HEK293 (cell line): ENCODE data around the gene ZFHX2.

Experiments
- CTCF ChIA-PET: fragments of 350-600 bp; formaldehyde crosslinking; extraction: SDS; loops from one replicate; lab custom pipeline; 2021; ENCODE audit warnings: antibody characterized with exemption; lab: Yijun Ruan, JAX
- POLR2A ChIA-PET: fragments of 300-600 bp; formaldehyde crosslinking; extraction: SDS; loops from one replicate; lab custom pipeline; 2020; ENCODE audit warnings: antibody characterized with exemption, inconsistent platforms; lab: Yijun Ruan, JAX
- H3K27ac ChIP-seq: fragments of 200-500 bp; sonication (Bioruptor generic); 2 replicates; pipeline ENCODE4 v1.5.1; 2014; ENCODE audit warnings: low read depth, low read length, control low read depth, inconsistent platforms; ENCODE audit errors: extremely low read depth
- H3K36me3 ChIP-seq, 2 experiments: fragments of 200-500 bp in 1 of 2; sonication (Bioruptor generic) in 1 of 2; 1 replicate in 1 of 2; 2 replicates in 1 of 2; pipeline ENCODE4 v1.5.1; 2014 to 2017; ENCODE audit warnings: inconsistent platforms in 2 of 2, low read length in 2 of 2; ENCODE audit not compliant: control insufficient read depth in 2 of 2, insufficient read depth in 1 of 2
- H3K4me1 ChIP-seq: fragments of 200-500 bp; sonication (Bioruptor generic); 2 replicates; pipeline ENCODE4 v1.5.1; 2014; ENCODE audit warnings: mild to moderate bottlenecking, low read length, inconsistent platforms; ENCODE audit not compliant: control insufficient read depth, insufficient read depth
- H3K4me3 ChIP-seq: 2 replicates; pipeline ENCODE4 v1.5.1; 2011; ENCODE audit warnings: low read depth, mild to moderate bottlenecking, control low read depth, low read length, moderate library complexity
- H3K9me3 ChIP-seq: fragments of 200-500 bp; sonication (Bioruptor generic); 2 replicates; pipeline ENCODE4 v1.5.1; 2014; ENCODE audit warnings: low read depth, low read length, inconsistent platforms; ENCODE audit not compliant: control insufficient read depth, insufficient read depth
- EGR2 ChIP-seq: fragments of 450-650 bp; formaldehyde crosslinking; IDR thresholded peaks from 2 replicates; pipeline ENCODE4 v1.5.1; 2016; ENCODE audit warnings: low read depth, missing biosample characterization, missing genetic modification characterization
- GLI2 ChIP-seq: fragments of 450-650 bp; formaldehyde crosslinking; IDR thresholded peaks from 2 replicates; pipeline ENCODE4; 2017; ENCODE audit warnings: missing biosample characterization, missing genetic modification characterization, low read depth, borderline replicate concordance
- OSR2 ChIP-seq: fragments of 450-650 bp; formaldehyde crosslinking; IDR thresholded peaks from 2 replicates; pipeline ENCODE4 v1.5.1; 2016; ENCODE audit warnings: missing biosample characterization, missing genetic modification characterization
- PRDM2 ChIP-seq: fragments of 450-650 bp; formaldehyde crosslinking; IDR thresholded peaks from 2 replicates; pipeline ENCODE4 v1.5.1; 2016; ENCODE audit warnings: missing biosample characterization, missing genetic modification characterization, borderline replicate concordance
- WT1 ChIP-seq: fragments of 450-650 bp; formaldehyde crosslinking; IDR thresholded peaks from 2 replicates; pipeline ENCODE4 v1.5.1; 2016; ENCODE audit warnings: missing biosample characterization, missing genetic modification characterization
- ZBTB1 ChIP-seq: fragments of 450-650 bp; formaldehyde crosslinking; IDR thresholded peaks from 2 replicates; pipeline ENCODE4 v1.5.1; 2016; ENCODE audit warnings: missing biosample characterization, missing genetic modification characterization
- ZEB2 ChIP-seq: fragments of 450-650 bp; formaldehyde crosslinking; IDR thresholded peaks from 2 replicates; pipeline ENCODE4 v1.5.1; 2016; ENCODE audit warnings: missing biosample characterization, missing genetic modification characterization
- ZFP37 ChIP-seq: fragments of 450-650 bp; formaldehyde crosslinking; IDR thresholded peaks from 2 replicates; pipeline ENCODE4 v1.5.1; 2016; ENCODE audit warnings: missing biosample characterization, missing genetic modification characterization
- ZFP69B ChIP-seq: fragments of 450-650 bp; formaldehyde crosslinking; IDR thresholded peaks from 2 replicates; pipeline ENCODE4 v1.5.1; 2016; ENCODE audit warnings: missing biosample characterization, missing genetic modification characterization
- ZNF146 ChIP-seq: fragments of 450-650 bp; formaldehyde crosslinking; IDR thresholded peaks from 2 replicates; pipeline ENCODE4 v1.5.1; 2016; ENCODE audit warnings: missing biosample characterization, missing genetic modification characterization
- ZNF18 ChIP-seq: fragments of 450-650 bp; formaldehyde crosslinking; IDR thresholded peaks from 2 replicates; pipeline ENCODE4 v1.5.1; 2016; ENCODE audit warnings: missing biosample characterization, missing genetic modification characterization
- ZNF202 ChIP-seq: fragments of 450-650 bp; formaldehyde crosslinking; IDR thresholded peaks from 2 replicates; pipeline ENCODE4 v1.5.1; 2016; ENCODE audit warnings: missing biosample characterization, missing genetic modification characterization, borderline replicate concordance
- ZNF514 ChIP-seq: fragments of 450-650 bp; formaldehyde crosslinking; IDR thresholded peaks from 2 replicates; pipeline ENCODE4 v1.5.1; 2016; ENCODE audit warnings: missing biosample characterization, missing genetic modification characterization
- ZNF518A ChIP-seq: fragments of 450-650 bp; formaldehyde crosslinking; conservative IDR thresholded peaks from 2 replicates; pipeline ENCODE4 v1.5.1; 2016; ENCODE audit warnings: low read depth, missing biosample characterization, missing genetic modification characterization
- ZNF549 ChIP-seq: fragments of 450-650 bp; IDR thresholded peaks from 2 replicates; pipeline ENCODE4 v1.5.1; 2018; ENCODE audit warnings: missing biosample characterization, missing genetic modification characterization, mild to moderate bottlenecking, inconsistent platforms, moderate library complexity
- ZNF561 ChIP-seq: fragments of 450-650 bp; IDR thresholded peaks from 2 replicates; pipeline ENCODE4 v1.5.1; 2018; ENCODE audit warnings: missing biosample characterization, missing genetic modification characterization, borderline replicate concordance
- ZNF596 ChIP-seq: fragments of 450-650 bp; IDR thresholded peaks from 2 replicates; pipeline ENCODE4 v1.5.0; 2018; ENCODE audit warnings: missing biosample characterization, mild to moderate bottlenecking, missing genetic modification characterization, moderate library complexity
- ZSCAN16 ChIP-seq: fragments of 450-650 bp; formaldehyde crosslinking; IDR thresholded peaks from 2 replicates; pipeline ENCODE4 v1.5.1; 2016; ENCODE audit warnings: missing biosample characterization, missing genetic modification characterization
- ZSCAN18 ChIP-seq: fragments of 450-650 bp; formaldehyde crosslinking; IDR thresholded peaks from 2 replicates; pipeline ENCODE4 v1.5.1; 2016; ENCODE audit warnings: missing biosample characterization, missing genetic modification characterization

The ZFHX2 gene

GRCh38 chr14:23580948-23581281 lies 29.4 kb upstream of the ZFHX2 start (continued):
- TF ChIP-seq PRDM2 (tag by site-specific recombination), result no peak

- Histone ChIP-seq H3K27ac (no peak overlapping the region), H3K36me3 (no peaks in the 10 kb centered on the region), H3K9me3 (no peaks in the 10 kb centered on the region), H3K4me1 (no peaks in the 10 kb centered on the region), H3K4me3 (no peak overlapping the region)
- POLR2A ChIA-PET, result no interaction called here
- CTCF ChIA-PET, result interaction anchor here (0.5 to 1.6 kb wide), 2 partner anchors 51 to 83 kb away, joined by 3 to 4 read pairs; no protein-coding TSS in a partner anchor
- no peak for TF ChIP-seq ZEB2 (tag by site-specific recombination)
- TF ChIP-seq ZNF549 (tag by site-specific recombination), result no peak
- TF ChIP-seq GLI2 (tag by site-specific recombination), result no peak
- TF ChIP-seq ZNF514 (tag by site-specific recombination), result no peak
- no peak for TF ChIP-seq ZBTB1 (tag by site-specific recombination)
- TF ChIP-seq ZNF18 (tag by site-specific recombination), result no peak
- TF ChIP-seq ZSCAN16, result no peak
- TF ChIP-seq ZSCAN18 (tag by site-specific recombination), result no peak
- no peak for TF ChIP-seq ZFP69B (tag by site-specific recombination)
- no peak for TF ChIP-seq EGR2 (tag by site-specific recombination)
Observed at GRCh38 chr14:23580152-23580926, 28.8 kb upstream of the ZFHX2 start.

- ChIA-PET POLR2A (no interaction called here), CTCF (interaction anchor here (0.5 kb wide), 1 partner anchor 83 kb away, joined by 3 read pairs; no protein-coding TSS in a partner anchor)
- no peak for TF ChIP-seq ZNF202 (tag by site-specific recombination)
- TF ChIP-seq ZFP37 (tag by site-specific recombination), result no peak
- no peak for TF ChIP-seq ZNF518A (tag by site-specific recombination)
- no peak for TF ChIP-seq ZNF561
- no peak for TF ChIP-seq ZNF146 (tag by site-specific recombination)
- TF ChIP-seq OSR2, result no peak
- TF ChIP-seq WT1 (tag by site-specific recombination), result no peak
- TF ChIP-seq ZNF596, result no peak
- Histone ChIP-seq H3K4me3 (no peak overlapping the region), H3K36me3 (no peaks in the 10 kb centered on the region), H3K27ac (no peak overlapping the region), H3K9me3 (no peaks in the 10 kb centered on the region), H3K4me1 (no peaks in the 10 kb centered on the region)
Observed at GRCh38 chr14:23579739-23580138, 28.2 kb upstream of the ZFHX2 start.
